Central memory CD4-positive, alpha-beta T cell (primary cell): ENCODE data around the gene ZNF235.
A peak's percentile ranks its signal among the peaks of the same experiment; 100 is the strongest.
"Not testable (repeated sequence)": the region's sequence is repeated elsewhere in the genome, so short reads cannot be mapped to it uniquely, and the experiment has no call there.

Experiments used
- DNase-seq: peaks from one replicate; pipeline ENCODE4 v3.0.0; 2022
- total RNA-seq, 3 experiments: gene quantifications; one replicate each; lab custom pipeline; 2026; lab: John Stamatoyannopoulos, UW

Gene ZNF235
- total RNA-seq: 7.3 to 23.6 (median 10.4) reads per million in 3 experiments

DNA sequence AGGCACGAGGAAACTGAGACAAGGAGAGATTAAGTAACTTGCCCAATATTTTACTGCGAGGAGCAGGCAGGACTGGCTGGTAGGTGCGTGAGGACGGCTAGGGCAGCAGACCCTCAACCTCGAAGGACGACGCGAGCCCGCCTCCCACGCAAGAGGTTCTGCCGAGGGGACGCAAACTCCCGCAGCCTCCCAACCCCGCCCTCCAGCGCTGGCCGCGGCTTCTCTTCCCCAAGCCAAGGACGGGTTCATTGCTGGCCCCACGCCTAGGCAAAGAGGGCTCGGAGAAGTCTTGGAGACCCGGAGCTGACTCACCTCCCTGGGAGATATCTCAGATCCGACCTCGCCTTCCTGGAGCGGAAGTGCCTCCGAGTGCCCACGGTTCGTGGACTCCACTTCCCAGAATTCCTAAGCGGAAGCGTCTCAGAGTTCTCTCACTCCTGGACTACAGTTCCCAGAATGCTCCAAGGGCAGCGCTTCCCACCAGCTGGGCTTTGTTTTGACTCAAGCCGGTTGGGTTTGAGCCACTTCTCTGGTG is at the start of gene ZNF235:
Gene ZNF235, minus strand, starts transcription at position 367 of the 535 bp plus-strand sequence. CDS start 1,621 bp downstream, outside the sequence.
- peak; percentile 61 for DNase-seq

DNA sequence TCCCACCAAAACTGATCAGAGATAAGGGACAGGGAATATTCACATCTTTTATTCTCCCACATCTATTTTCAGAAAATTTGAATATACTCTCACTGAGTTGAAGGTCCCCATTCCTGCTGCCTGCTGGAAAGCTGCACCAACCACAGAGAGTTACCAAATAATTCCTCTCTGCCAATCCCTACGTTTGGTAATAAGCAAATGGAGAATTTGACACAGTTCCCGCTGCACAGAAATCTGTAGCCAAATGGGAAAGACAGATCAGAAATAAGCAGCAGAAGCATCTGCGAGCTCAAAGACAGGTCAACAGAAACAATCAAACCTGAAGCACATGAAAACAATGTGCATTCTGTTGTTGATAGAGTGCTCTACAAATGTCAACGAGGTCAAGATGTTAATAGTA is 41.7 kb upstream of the ZNF235 start:
- DNase-seq: no peak

DNA sequence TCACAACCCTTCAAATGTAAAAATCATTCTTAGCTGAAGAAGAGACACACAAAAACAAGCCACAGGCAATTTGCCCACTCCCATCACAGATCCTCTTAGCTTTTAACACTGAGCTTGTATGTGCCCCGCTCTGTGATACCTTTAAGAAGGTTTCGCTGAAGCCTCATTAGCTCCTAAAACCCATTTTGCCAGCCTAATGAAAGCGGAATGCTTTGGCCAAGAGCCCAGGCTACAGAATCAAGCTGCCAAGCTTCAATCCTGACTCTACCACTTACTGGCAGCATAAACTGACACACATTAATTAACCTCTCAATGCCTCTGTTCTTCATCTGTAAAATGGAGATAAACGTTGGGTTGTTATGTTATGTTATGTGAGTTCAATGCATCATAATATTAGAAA is 41.1 kb upstream of the ZNF235 start:
- no peak for DNase-seq

GRCh38 chr19:44344255-44344654 is 39.4 kb upstream of the ZNF235 start:
- no peak for DNase-seq

DNA sequence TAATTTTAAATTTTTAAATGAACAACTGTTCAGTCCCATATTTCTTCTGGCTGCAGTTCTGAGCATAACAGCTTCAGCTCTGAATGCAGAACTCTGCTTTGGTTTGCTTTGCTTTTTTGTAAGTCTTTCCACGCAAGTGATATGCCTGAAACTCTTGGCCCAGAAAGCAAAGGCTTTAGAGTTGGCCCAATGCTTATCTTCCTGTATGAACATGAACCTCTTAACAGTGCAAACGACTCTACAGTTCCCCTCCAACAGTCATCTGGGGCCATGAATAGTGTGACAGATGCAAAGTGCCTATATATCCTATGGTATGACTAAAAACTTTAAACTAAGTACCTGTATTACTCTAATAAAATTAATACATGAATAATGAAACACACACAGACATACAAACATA is 37.0 kb upstream of the ZNF235 start:
- no peak for DNase-seq

GRCh38 chr19:44334639-44335038 is 29.8 kb upstream of the ZNF235 start:
- DNase-seq: not testable (repeated sequence)

DNA sequence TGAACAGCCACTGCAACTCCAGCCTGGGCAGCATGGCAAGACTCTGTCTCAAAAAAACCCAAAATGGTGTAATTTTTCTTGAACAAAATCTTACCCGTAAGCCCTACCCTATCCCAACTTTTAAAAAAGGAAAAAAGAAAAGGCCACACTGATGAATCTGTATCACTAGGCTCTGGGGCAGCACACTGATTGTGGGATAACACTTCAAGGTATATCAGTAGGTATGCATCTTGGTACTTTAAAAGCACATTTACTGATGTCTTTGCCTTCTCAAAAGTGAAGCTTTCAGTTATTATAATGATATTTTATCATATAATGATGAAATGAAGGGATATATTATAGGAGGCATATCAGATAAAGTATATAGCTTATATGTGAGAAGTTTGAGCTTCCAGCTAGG is 27.3 kb upstream of the ZNF235 start:
- DNase-seq: no peak

GRCh38 chr19:44315883-44316282 is 11.1 kb upstream of the ZNF235 start:
- DNase-seq: no peak

GRCh38 chr19:44313231-44313630 is 8.4 kb upstream of the ZNF235 start:
- no peak for DNase-seq

DNA sequence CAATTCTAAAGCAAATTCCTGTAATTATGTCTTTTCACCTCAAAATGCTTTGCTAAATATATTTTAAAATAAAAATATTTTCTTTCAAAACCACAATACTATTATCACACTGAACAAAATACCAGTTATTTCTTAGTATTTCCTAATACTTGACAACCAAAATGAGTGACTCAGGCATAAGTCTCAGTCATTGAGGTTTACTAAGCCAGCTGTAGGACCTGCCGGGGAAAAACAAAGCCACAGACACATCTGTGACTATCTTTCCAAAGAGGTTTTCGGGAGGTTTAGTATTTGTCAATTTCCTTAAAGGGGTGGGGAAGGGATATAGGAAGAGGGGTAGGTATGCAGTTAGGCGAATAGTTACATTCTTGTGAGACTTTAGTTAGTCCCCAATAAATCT is 3.2 kb upstream of the ZNF235 start:
- DNase-seq: no peak

DNA sequence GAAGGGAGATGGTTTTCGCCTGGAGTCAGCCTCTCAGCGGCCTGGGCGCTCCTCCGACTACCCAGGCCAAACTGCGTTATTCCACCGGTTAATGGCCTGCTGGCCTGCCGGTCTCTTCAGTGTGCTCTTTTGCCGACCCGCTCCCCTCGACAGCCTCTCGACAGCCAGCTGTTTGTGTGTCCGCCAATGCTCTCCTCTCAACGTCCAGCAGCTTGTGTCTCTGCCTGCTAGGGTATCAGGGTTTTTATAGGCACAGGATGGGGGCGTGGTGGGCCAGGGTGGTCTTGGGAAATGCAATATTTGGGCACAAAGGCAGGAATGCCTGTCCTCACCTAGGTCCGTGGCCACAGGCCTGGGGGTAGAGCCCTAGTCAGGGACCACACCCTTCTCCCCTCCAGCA is 1.5 kb upstream of the ZNF235 start:
- no peak for DNase-seq

DNA sequence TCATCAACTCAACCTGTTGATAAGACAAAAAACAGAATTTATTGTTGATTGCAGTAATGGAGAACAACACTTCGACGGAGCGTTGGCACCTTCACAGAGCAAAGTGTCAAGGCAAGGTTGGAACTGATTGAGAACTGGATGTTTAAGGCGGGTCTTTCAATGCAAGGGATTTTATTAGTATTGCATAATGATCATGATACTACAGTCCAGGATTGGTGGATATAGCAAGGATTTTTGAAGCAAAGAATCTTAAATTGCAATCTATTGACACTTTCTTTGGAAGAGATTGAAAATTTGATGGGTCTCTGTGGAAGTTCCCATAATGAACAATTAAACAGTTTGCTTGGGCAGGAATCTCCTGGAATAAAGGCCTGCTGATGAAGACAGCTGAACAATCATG is 632 bp upstream of the ZNF235 start:
- no peak for DNase-seq

DNA sequence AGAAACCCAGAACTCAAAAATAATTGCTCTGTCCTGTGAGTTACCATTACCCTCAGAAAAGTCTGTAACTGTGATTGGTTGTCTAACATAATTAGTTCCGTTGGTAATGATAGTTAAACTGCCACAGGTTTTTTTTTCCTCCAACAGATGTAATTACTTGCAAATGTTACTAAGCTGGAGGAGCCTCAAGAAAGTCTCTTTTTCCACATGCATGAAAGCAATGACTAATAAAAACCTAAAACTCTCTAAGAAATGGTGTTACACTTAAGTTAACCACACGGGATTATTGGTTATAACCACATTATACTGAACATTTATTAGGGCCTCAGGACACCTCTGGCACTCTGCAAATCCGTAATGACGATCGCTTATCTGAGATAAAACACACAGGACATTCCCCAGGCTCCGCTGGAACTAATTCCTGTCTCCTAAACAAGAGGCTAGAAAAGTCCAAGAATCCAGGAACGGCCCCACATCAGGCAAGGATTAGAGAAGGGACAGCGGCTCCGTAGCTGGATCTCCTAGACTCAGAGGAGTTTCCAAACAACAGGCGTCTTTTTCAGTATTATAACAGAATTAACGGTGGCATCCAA is 753 bp downstream of the ZNF235 start:
- no peak for DNase-seq

DNA sequence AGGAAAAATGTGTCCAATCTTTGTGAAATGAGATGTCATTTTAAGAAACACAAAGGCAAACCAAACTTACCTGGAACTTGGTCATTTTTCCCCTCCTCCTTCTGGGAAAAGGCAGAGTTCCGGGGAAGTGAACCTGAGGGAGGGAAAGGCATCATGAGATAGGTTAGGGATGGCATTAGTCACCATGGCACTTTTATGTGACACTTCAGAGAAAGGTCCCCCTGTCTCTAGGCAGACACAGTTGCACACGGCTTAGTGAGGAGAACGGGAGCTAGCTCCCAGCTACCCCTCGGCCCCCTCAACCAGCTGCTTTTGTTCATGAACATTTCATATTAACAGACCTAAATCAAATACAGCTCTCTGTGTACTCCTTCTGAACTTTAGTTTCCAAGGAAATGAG is 1.5 kb downstream of the ZNF235 start:
- DNase-seq: no peak

- DNase-seq: no peak
These were observed 19.9 kb downstream of the ZNF235 start for GRCh38 chr19:44284968-44285367.

DNA sequence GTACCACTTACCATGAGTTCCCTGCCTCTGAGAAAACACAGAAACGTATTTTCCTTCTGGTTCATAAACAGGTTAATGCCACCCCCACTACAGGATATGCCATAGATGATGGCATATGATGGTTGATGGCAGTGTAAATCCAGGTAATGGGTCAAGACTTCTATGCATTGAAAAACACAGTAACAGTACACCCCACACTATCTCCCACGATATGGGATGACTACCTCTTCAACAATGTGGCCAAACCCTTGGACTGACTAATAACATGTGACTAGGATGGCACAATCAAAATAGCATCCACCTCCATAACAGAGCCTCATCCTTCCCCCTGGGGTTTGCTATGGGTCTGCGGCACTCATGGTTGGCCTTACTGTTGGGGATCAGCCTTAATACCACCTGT is 22.0 kb downstream of the ZNF235 start:
- no peak for DNase-seq

DNA sequence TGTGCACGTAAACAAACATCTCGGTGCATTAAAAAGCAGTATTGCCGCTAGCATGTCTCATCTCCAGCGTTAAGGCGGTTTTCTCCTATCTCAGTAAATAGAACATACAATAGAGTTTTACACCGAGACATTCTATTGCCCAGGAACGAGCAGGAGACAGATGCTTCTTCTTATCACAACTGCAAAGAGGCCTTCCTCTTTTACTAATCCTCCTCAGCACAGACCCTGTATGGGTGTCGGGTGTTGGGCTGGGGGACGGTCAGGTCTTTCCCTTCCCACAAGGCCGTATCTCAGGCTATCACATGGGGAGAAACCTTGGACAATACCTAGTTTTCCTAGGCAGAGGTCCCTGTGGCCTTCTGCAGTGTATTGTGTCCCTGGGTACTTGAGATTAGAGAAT is 23.9 kb downstream of the ZNF235 start:
- DNase-seq: no peak

- no peak for DNase-seq
These were observed 26.6 kb downstream of the ZNF235 start for GRCh38 chr19:44278181-44278690.

- DNase-seq: no peak
These were observed 27.5 kb downstream of the ZNF235 start for GRCh38 chr19:44277331-44277730.

GRCh38 chr19:44260695-44261446 is 44.0 kb downstream of the ZNF235 start:
- DNase-seq: no peak

GRCh38 chr19:44260343-44260681 is 44.5 kb downstream of the ZNF235 start:
- no peak for DNase-seq

- DNase-seq: no peak
These were observed 45.9 kb downstream of the ZNF235 start for GRCh38 chr19:44258835-44259413.

GRCh38 chr19:44258136-44258535 is 46.7 kb downstream of the ZNF235 start:
- no peak for DNase-seq
